ENCODE measurements around the gene TBP. TPM values are rescaled to one million over a fixed set of nuclear protein-coding genes. Genes with fewer than 3 reads are reported as not detected.

TBP gene
- total and polyA plus RNA-seq, 12 donors, result 6.3 to 10.3 (median 7.6) TPM

DNA sequence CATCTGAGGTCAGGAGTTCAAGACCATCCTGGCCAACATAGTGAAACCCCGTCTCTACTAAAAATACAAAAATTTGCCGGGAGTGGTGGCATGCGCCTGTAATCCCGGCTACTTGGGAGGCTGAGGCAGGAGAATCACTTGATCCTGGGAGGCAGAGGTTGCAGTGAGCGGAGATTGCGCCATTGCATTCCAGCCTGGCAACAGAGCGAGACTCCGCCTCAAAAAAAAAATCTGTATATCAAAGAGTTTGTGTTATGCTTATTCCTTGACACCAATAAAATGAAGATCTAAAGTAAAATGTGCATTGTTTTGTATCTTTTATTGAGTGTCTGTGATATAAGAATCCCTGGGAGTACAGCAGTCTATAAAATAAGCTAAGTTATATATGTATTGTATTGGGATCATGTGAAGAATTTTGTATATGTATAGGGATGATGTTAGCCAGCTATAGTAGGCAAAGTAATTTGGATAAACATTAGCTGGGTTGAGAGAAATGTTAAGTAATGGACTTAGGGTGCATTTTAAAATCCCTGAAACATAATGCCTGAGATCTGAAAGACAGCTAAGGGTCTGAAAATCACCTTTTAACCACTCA, 10.9 kb downstream of the TBP start:
- 97 to 98% methylated on average over 7 to 8 of the region's 8 CpGs for WGBS, 2 donors
- H3K27me3 ChIP-seq, result no peaks in the 10 kb centered on the region
- H3K4me3 ChIP-seq, result no peak overlapping the region
- intact Hi-C loops (cut with DNase I), result no loop called here
- peaks cover 0 to 100% (median 65%) of the 10 kb centered on the region in 9 donors for H3K36me3 ChIP-seq
- ATAC-seq, result no peak
- no peak for DNase-seq
- TF ChIP-seq, protein P1, sequence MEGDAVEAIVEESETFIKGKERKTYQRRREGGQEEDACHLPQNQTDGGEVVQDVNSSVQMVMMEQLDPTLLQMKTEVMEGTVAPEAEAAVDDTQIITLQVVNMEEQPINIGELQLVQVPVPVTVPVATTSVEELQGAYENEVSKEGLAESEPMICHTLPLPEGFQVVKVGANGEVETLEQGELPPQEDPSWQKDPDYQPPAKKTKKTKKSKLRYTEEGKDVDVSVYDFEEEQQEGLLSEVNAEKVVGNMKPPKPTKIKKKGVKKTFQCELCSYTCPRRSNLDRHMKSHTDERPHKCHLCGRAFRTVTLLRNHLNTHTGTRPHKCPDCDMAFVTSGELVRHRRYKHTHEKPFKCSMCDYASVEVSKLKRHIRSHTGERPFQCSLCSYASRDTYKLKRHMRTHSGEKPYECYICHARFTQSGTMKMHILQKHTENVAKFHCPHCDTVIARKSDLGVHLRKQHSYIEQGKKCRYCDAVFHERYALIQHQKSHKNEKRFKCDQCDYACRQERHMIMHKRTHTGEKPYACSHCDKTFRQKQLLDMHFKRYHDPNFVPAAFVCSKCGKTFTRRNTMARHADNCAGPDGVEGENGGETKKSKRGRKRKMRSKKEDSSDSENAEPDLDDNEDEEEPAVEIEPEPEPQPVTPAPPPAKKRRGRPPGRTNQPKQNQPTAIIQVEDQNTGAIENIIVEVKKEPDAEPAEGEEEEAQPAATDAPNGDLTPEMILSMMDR (IDR thresholded peaks at IDR 0.05), result no peak
- H3K27ac ChIP-seq, result no peak overlapping the region
- no peaks in the 10 kb centered on the region for H3K9me3 ChIP-seq
- H3K4me1 ChIP-seq, result no peaks in the 10 kb centered on the region

DNA sequence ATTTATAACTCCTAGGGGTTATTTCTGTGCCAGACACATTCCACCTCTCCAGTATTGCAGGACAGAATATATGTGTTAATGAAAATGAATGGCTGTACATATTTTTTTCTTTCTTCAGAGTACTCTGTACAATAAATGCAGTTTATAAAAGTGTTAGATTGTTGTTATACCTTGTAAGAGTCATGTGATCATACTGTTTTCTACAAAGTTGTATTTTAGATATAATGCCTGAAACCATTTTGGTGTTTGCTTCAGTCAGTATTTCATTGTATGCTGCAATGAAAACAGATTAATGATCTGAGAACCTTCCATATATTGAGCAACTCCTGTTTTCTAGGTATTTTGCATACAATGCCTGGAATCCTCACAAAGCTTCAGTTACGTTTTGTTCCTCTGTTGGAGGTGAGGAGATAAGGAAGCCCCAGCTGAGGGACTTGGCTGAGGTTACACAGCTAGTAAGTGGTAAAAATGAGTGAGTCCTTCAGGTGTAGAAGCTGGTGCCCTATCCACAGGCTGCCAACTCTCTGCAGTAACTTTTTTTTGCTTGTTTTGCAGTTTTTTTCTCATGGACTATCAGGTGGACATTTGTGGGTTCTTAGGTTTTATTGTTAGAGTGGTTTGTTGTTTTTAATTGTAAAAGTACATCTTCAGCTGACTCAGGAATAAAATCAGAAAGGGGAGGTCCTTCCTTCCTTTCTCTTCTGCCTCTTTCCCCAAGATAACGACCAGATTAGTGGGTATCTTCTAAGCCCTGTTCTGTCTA, 18.7 kb downstream of the TBP start:
- intact Hi-C loops (cut with DNase I), result no loop called here
- Histone ChIP-seq H3K27ac (no peak overlapping the region), H3K36me3 (peaks cover 0 to 100% (median 48%) of the 10 kb centered on the region in 9 donors), H3K9me3 (no peaks in the 10 kb centered on the region), H3K4me1 (no peaks in the 10 kb centered on the region), H3K4me3 (no peak overlapping the region), H3K27me3 (no peaks in the 10 kb centered on the region)
- ATAC-seq, result no peak
- no peak for DNase-seq
- TF ChIP-seq, protein P1 (IDR thresholded peaks at IDR 0.05), result no peak
- 70 to 77% methylated on average over 2 of the region's 2 CpGs for whole genome bisulfite sequencing, 2 donors

DNA sequence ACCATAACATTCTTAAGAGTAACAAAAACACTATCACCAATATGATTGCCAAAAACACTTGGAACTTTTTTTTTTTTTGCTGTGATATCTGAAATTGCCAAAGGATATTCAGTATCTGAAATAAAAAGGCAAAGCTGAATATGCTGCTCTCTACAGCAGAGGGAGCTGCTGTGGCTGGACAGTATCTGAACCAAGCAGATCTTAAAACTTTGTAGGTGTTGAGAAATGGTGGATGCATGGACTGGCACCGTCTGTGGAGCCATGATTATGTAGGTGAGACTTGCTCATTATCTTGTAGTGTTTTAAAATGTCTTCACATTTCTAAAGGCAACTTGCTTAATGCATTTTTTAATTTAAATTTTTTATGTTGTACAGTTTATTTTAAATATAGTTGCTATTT, 21.1 kb downstream of the TBP start:
- DNase-seq (no peak), ATAC-seq (no peak)
- Histone ChIP-seq H3K4me1 (no peaks in the 10 kb centered on the region), H3K9me3 (no peaks in the 10 kb centered on the region), H3K27ac (no peak overlapping the region), H3K4me3 (no peak overlapping the region), H3K27me3 (no peaks in the 10 kb centered on the region), H3K36me3 (peaks cover 0 to 100% (median 47%) of the 10 kb centered on the region in 9 donors)
- intact Hi-C loops (cut with DNase I), result no loop called here
- 82 to 95% methylated on average over 1 of the region's 1 CpG for WGBS, 2 donors
- TF ChIP-seq, protein P1 (IDR thresholded peaks at IDR 0.05), result peak in 1 of 9 donors; percentile 5

DNA sequence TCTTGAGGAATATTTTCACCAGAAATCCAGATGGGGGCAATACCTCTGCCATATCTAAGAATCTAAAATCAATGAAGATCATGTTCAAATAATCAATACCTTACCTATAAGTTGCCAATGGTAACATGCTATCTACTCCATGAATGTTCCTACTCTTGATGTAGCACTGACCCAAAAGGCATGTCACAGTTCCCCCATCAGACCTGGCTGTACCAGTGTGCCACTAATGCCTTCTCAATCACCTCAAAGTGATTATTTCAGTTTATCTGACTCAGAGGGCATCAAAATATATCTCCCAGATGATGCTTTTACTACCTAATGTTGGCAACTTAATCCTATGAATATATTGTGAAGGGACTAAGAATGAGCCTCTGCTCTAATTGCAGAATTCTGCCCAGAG, 24.7 kb downstream of the TBP start:
- ATAC-seq (no peak), DNase-seq (no peak)
- H3K27me3 ChIP-seq, result no peaks in the 10 kb centered on the region
- H3K36me3 ChIP-seq, result peaks cover 0 to 94% (median 48%) of the 10 kb centered on the region in 9 donors
- H3K4me1 ChIP-seq, result peaks cover 2 to 11% (median 8%) of the 10 kb centered on the region in 9 donors
- no peak overlapping the region for H3K4me3 ChIP-seq
- H3K27ac ChIP-seq, result no peak overlapping the region
- H3K9me3 ChIP-seq, result no peaks in the 10 kb centered on the region
- intact Hi-C loops (cut with DNase I), result no loop called here
- TF ChIP-seq, protein P1 (IDR thresholded peaks at IDR 0.05), result no peak

All from heart right ventricle (tissue), 16 donors.